ENCODE results near the gene ATRIP.
A peak's percentile ranks its signal among the peaks of the same experiment; 100 is the strongest.

Gene ATRIP

DNA sequence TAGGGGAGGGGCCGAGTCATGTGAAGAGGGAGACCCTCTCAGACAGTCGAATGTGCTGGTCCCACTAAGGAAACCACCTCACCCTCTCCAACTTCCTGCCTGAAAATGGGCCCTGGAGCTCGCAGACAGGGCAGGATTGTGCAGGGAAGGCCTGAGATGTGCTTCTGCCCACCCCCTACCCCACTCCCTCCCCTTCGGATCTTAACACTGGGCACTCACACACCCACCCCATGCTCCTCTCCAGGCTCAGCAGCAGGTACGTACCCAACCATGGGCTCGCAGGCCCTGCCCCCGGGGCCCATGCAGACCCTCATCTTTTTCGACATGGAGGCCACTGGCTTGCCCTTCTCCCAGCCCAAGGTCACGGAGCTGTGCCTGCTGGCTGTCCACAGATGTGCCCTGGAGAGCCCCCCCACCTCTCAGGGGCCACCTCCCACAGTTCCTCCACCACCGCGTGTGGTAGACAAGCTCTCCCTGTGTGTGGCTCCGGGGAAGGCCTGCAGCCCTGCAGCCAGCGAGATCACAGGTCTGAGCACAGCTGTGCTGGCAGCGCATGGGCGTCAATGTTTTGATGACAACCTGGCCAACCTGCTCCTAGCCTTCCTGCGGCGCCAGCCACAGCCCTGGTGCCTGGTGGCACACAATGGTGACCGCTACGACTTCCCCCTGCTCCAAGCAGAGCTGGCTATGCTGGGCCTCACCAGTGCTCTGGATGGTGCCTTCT is 20.0 kb downstream of the ATRIP start:
- Histone ChIP-seq H3K27me3 (ENCODE audit: insufficient read depth, poor library complexity, severe bottlenecking) (no peaks in the 10 kb centered on the region), H3K4me1 (ENCODE audit: insufficient read depth, poor library complexity, severe bottlenecking) (peaks cover 11% of the 10 kb centered on the region), H3K27ac (ENCODE audit: poor library complexity, severe bottlenecking) (peak overlapping the region; percentile 92), H3K9me3 (ENCODE audit: severe bottlenecking) (no peaks in the 10 kb centered on the region), H3K36me3 (ENCODE audit: low read depth) (peaks cover 29% of the 10 kb centered on the region), H3K4me3 (ENCODE audit: severe bottlenecking) (peak overlapping the region; percentile 40)
- no peak for DNase-seq (ENCODE audit: low spot score)
- ATAC-seq (ENCODE audit: low read depth), result peak; percentile 17
- TF ChIP-seq, protein P1, sequence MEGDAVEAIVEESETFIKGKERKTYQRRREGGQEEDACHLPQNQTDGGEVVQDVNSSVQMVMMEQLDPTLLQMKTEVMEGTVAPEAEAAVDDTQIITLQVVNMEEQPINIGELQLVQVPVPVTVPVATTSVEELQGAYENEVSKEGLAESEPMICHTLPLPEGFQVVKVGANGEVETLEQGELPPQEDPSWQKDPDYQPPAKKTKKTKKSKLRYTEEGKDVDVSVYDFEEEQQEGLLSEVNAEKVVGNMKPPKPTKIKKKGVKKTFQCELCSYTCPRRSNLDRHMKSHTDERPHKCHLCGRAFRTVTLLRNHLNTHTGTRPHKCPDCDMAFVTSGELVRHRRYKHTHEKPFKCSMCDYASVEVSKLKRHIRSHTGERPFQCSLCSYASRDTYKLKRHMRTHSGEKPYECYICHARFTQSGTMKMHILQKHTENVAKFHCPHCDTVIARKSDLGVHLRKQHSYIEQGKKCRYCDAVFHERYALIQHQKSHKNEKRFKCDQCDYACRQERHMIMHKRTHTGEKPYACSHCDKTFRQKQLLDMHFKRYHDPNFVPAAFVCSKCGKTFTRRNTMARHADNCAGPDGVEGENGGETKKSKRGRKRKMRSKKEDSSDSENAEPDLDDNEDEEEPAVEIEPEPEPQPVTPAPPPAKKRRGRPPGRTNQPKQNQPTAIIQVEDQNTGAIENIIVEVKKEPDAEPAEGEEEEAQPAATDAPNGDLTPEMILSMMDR (IDR thresholded peaks at IDR 0.05; ENCODE audit: poor library complexity, severe bottlenecking), result no peak

DNA sequence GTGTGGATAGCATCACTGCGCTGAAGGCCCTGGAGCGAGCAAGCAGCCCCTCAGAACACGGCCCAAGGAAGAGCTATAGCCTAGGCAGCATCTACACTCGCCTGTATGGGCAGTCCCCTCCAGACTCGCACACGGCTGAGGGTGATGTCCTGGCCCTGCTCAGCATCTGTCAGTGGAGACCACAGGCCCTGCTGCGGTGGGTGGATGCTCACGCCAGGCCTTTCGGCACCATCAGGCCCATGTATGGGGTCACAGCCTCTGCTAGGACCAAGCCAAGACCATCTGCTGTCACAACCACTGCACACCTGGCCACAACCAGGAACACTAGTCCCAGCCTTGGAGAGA is 20.5 kb downstream of the ATRIP start:
- H3K27me3 ChIP-seq (ENCODE audit: insufficient read depth, poor library complexity, severe bottlenecking), result no peaks in the 10 kb centered on the region
- H3K4me1 ChIP-seq (ENCODE audit: insufficient read depth, poor library complexity, severe bottlenecking), result peaks cover 16% of the 10 kb centered on the region
- DNase-seq (ENCODE audit: low spot score) (no peak), ATAC-seq (ENCODE audit: low read depth) (no peak)
- peak overlapping the region; percentile 92 for H3K27ac ChIP-seq (ENCODE audit: poor library complexity, severe bottlenecking)
- H3K9me3 ChIP-seq (ENCODE audit: severe bottlenecking), result no peaks in the 10 kb centered on the region
- H3K4me3 ChIP-seq (ENCODE audit: severe bottlenecking), result peak overlapping the region; percentile 40
- TF ChIP-seq, protein P1 (IDR thresholded peaks at IDR 0.05; ENCODE audit: poor library complexity, severe bottlenecking), result no peak
- H3K36me3 ChIP-seq (ENCODE audit: low read depth), result peaks cover 29% of the 10 kb centered on the region

DNA sequence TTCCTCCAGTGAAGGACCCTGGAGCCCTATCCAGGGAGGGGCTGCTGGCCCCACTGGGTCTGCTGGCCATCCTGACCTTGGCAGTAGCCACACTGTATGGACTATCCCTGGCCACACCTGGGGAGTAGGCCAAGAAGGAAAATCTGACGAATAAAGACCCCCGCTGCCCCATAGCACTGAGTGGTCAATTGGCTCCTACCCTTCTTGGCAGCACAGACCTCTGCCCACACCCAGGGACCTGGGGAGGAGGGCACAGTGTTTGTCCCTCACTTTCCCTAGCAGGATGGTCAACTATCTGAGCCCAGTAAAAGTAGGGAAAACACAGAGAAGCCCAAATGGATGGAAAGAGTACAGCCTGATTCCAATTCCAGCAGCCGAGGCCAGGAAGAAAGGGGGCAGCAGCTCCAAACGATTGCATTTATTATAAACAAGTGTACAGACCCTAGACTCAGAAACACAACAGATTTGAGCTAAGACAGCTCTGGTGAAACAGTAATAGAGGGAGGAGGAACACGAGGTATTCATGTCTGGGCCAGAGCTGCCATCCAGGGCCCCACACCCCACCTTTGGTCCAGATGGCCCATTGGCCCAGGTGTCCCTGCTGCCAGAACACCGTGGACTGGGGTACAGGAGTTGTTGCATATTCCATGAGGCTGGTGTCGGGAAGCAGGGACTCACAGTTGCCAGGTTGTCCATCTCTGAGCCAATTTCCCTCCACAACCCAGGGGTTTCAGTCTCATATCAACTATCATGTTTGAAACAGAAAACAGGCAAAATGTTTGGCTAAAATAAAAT is 21.1 kb downstream of the ATRIP start:
- Histone ChIP-seq H3K4me1 (ENCODE audit: insufficient read depth, poor library complexity, severe bottlenecking) (peaks cover 16% of the 10 kb centered on the region), H3K27me3 (ENCODE audit: insufficient read depth, poor library complexity, severe bottlenecking) (no peaks in the 10 kb centered on the region), H3K36me3 (ENCODE audit: low read depth) (peaks cover 29% of the 10 kb centered on the region), H3K9me3 (ENCODE audit: severe bottlenecking) (no peaks in the 10 kb centered on the region), H3K4me3 (ENCODE audit: severe bottlenecking) (no peak overlapping the region), H3K27ac (ENCODE audit: poor library complexity, severe bottlenecking) (peak overlapping the region; percentile 92)
- no peak for ATAC-seq (ENCODE audit: low read depth)
- DNase-seq (ENCODE audit: low spot score), result no peak
- TF ChIP-seq, protein P1 (IDR thresholded peaks at IDR 0.05; ENCODE audit: poor library complexity, severe bottlenecking), result no peak

DNA sequence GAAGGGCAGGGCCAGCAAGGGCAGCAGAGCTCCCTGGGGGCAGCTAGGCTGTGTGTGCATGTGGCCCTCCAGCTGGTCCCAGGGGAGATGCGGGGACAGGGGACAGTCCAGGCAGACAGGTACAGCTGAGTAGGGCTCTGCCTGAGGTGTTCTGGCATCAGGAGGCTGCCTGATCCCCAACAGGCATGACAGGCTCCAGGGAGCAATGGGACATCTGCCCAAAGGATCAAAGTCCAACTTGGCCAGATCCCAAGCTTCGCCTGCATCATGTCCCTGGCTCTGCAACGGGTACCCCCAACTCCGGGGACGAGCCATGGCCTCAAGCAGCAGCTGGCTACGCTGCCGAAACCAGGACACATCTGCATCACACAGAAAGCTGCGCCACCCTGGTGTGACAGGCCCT is 21.8 kb downstream of the ATRIP start:
- Histone ChIP-seq H3K27me3 (ENCODE audit: insufficient read depth, poor library complexity, severe bottlenecking) (no peaks in the 10 kb centered on the region), H3K27ac (ENCODE audit: poor library complexity, severe bottlenecking) (peak overlapping the region; percentile 92), H3K9me3 (ENCODE audit: severe bottlenecking) (no peaks in the 10 kb centered on the region), H3K4me1 (ENCODE audit: insufficient read depth, poor library complexity, severe bottlenecking) (peaks cover 18% of the 10 kb centered on the region), H3K36me3 (ENCODE audit: low read depth) (peaks cover 29% of the 10 kb centered on the region), H3K4me3 (ENCODE audit: severe bottlenecking) (no peak overlapping the region)
- ATAC-seq (ENCODE audit: low read depth) (no peak), DNase-seq (ENCODE audit: low spot score) (no peak)
- TF ChIP-seq, protein P1 (IDR thresholded peaks at IDR 0.05; ENCODE audit: poor library complexity, severe bottlenecking), result no peak

Data from RWPE2 (cell line).